ENCODE results near the gene CILP2.

CILP2 gene

GRCh38 chr19:19571071-19571786, 33.2 kb downstream of the CILP2 start:
- no peak for DNase-seq

DNA sequence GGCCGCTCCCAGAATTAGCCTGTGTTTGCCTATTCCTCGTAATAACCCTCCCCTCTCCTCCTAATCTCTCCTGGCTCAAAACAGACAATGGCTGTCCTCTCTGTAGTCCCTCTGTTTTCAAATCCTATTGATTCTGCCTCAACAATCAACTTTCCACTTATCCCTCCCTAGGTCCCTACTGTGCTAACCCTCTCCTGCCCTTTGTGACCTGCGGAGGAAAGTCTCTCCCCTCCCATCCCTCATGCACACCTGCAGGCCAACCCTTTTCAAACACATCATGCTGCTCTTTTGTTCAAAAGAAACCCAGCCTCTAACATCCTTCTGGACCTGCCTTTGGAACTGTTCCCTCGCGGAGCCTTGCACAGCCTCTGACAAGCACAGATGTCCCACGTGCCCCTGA, 37.3 kb downstream of the CILP2 start:
- DNase-seq: peak; percentile 46

- peak; percentile 4 for DNase-seq
These were observed 40.2 kb downstream of the CILP2 start for GRCh38 chr19:19578252-19578651.

GRCh38 chr19:19579533-19580361, 41.7 kb downstream of the CILP2 start:
- DNase-seq: no peak

DNA sequence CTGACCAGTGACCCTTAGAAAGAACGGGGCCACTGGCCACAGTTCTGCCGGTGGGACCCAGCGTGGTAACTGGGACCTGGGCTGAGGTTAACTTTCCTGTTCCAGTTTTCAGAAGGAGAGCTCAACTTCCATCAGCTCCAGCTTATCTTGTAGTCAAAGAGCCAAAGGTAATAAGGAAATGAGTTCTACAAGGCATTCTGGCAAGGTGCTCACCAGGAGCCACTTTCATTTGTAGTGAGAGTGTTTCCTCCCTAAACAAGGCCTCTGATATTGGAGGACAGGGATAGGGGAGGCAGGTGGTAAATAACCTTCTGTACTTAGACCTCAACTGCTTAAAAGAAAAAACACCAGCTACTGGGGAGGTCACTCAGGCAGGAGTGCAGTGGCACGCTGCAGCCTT, 42.4 kb downstream of the CILP2 start:
- DNase-seq: no peak

GRCh38 chr19:19581391-19581790, 43.3 kb downstream of the CILP2 start:
- DNase-seq: no peak

DNA sequence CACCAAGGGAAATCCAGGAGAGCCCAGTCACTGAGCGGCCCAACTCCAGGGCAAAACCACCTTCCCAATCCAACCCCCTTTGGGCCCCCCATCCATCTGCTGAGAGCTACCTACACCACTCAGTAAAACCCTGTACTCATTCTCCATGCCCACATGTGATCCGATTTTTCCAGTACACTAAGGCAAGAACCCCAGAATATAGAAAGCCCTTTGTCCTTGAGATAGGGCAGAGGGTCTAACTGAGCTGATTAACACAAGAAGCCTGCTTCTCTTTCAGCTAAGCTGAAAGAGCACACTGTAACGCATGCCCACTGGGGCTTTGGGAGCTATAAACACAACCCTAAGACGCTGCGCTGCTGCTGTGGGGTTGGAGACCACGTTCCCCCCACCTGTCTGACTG, 44.4 kb downstream of the CILP2 start:
- DNase-seq: no peak

GRCh38 chr19:19584356-19584755, 46.3 kb downstream of the CILP2 start:
- no peak for DNase-seq

GRCh38 chr19:19587771-19588170, 49.7 kb downstream of the CILP2 start:
- no peak for DNase-seq

DNA sequence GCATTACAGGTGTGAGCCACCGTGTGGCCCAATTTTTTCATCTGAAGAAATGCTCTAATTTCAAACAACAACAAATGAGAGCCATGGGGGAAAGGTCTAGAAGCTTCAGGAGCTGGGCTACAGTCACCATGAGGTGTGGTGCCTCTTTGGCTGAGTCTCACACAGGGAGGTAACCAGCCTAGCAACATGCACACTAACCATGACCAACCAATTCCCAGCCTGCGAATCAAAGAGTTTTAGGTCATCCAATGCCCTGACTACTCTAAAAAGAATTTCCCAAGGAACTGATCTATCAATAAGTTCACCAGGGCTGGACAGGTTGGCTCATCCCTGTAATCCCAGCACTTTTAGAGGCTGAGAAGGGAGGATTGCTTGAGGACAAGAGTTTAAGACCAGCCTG, 50.5 kb downstream of the CILP2 start:
- DNase-seq: no peak

DNA sequence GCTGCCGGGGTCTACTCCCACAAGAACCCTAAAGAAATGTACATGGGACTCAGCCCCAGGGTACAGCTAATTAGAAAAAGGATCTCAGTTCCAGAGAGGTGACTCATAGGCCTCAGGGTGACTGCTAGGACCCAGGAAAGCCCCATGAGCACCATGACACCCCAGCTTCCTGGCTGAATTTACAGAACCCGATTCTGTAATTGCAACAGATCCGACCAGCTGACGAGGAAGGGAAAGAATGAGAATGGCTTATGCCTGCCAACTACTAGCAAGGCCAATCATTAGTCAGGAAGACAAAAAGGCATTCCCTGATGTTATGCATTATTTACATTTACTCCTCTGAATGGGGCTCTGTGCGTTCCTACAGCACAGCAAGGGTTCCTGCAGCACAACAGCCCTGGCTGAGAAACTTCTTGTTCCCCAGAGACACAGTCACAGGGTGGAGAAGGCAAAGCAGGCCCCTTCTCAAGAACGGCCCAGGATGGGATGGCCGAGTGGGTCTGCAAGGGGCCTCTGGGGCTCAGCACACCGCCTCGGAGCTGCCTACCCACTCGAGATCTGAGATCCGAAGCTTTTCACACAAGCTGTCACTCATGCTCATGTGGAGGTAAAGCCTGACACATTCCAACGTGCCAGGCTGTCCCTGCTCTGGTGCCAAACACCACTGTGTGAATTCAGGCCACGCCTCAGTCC, 53.2 kb downstream of the CILP2 start:
- no peak for DNase-seq

- no peak for DNase-seq
These were observed 54.6 kb downstream of the CILP2 start for GRCh38 chr19:19592690-19593089.

GRCh38 chr19:19594381-19594780, 56.3 kb downstream of the CILP2 start:
- DNase-seq: no peak

- no peak for DNase-seq
These were observed 57.2 kb downstream of the CILP2 start for GRCh38 chr19:19595171-19595701.

Measured in NCI-H345 (cell line).